ENCODE data around the gene NDUFAB1.

Gene NDUFAB1

GRCh38 chr16:23608194-23608593 lies 12.1 kb upstream of the NDUFAB1 start:
- no peaks in the 10 kb centered on the region for H3K27me3 ChIP-seq (replicated peaks in 2 of 5; ENCODE audit: control insufficient read depth in 4 of 5, insufficient read depth in 5 of 5, low read length in 4 of 5)
- ChIA-PET POLR2A (no interaction called here), CTCF (interaction anchor here (1.2 kb wide), 1 partner anchor 11 kb away, joined by 3 read pairs; no protein-coding TSS in a partner anchor)
- no peaks in the 10 kb centered on the region for H3K4me1 ChIP-seq (ENCODE audit: control extremely low read depth in 1 of 4, control insufficient read depth in 4 of 4, insufficient read depth in 4 of 4, low read length in 3 of 4)
- DNase-seq = no peak
- no peak overlapping the region for H3K4me3 ChIP-seq (ENCODE audit: control insufficient read depth in 1 of 7, extremely low read depth in 1 of 7, insufficient read depth in 4 of 7, low read depth in 2 of 7, low read length in 6 of 7)
- WGBS (ENCODE audit: insufficient coverage) = no CpG with 5 or more reads among the region's 4 CpGs
- peaks cover 9 to 38% (median 25%) of the 10 kb centered on the region in 4 experiments for H3K36me3 ChIP-seq (ENCODE audit: control insufficient read depth in 4 of 4, insufficient read depth in 4 of 4, low read length in 3 of 4)
- no peaks in the 10 kb centered on the region for H3K9me3 ChIP-seq (ENCODE audit: control extremely low read depth in 1 of 5, control insufficient read depth in 4 of 5, insufficient read depth in 2 of 5, low read depth in 1 of 5, low read length in 4 of 5)
- H3K27ac ChIP-seq (ENCODE audit: insufficient read depth in 1 of 2, low read depth in 1 of 2, low read length in 2 of 2, poor library complexity in 1 of 2, severe bottlenecking in 2 of 2) = no peak overlapping the region

GRCh38 chr16:23607726-23608125 lies 11.6 kb upstream of the NDUFAB1 start:
- CTCF ChIA-PET = interaction anchor here (1.2 kb wide), 1 partner anchor 11 kb away, joined by 3 read pairs; no protein-coding TSS in a partner anchor

GRCh38 chr16:23597003-23597756 lies 1.1 kb upstream of the NDUFAB1 start:
- POLR2A ChIA-PET = interaction anchor here (0.5 to 0.9 kb wide), 2 partner anchors 16 to 40 kb away, joined by 3 to 4 read pairs; partner anchors contain the start of gene UBFD1
- 74% methylated on average over 3 of the region's 11 CpGs for WGBS (ENCODE audit: insufficient coverage)
- no peak overlapping the region for H3K4me3 ChIP-seq (ENCODE audit: control insufficient read depth in 1 of 7, extremely low read depth in 1 of 7, insufficient read depth in 4 of 7, low read depth in 2 of 7, low read length in 6 of 7)
- H3K4me1 ChIP-seq (ENCODE audit: control extremely low read depth in 1 of 4, control insufficient read depth in 4 of 4, insufficient read depth in 4 of 4, low read length in 3 of 4) = peaks cover 0 to 15% (median 13%) of the 10 kb centered on the region in 4 experiments
- no peaks in the 10 kb centered on the region for H3K27me3 ChIP-seq (replicated peaks in 2 of 5; ENCODE audit: control insufficient read depth in 4 of 5, insufficient read depth in 5 of 5, low read length in 4 of 5)
- H3K9me3 ChIP-seq (ENCODE audit: control extremely low read depth in 1 of 5, control insufficient read depth in 4 of 5, insufficient read depth in 2 of 5, low read depth in 1 of 5, low read length in 4 of 5) = no peaks in the 10 kb centered on the region
- H3K27ac ChIP-seq (ENCODE audit: insufficient read depth in 1 of 2, low read depth in 1 of 2, low read length in 2 of 2, poor library complexity in 1 of 2, severe bottlenecking in 2 of 2) = peak overlapping the region in 1 of 2 experiments; percentile 93
- CTCF ChIA-PET = interaction anchor here (0.7 to 1.7 kb wide), 14 partner anchors 8 to 80 kb away, joined by 3 to 5 read pairs (median 3); partner anchors contain the start of gene UBFD1
- DNase-seq = peak; percentile 30 to 57 (median 44)
- H3K36me3 ChIP-seq (ENCODE audit: control insufficient read depth in 4 of 4, insufficient read depth in 4 of 4, low read length in 3 of 4) = peaks cover 0 to 28% (median 12%) of the 10 kb centered on the region in 4 experiments

More at GRCh38 chr16:23607726-23608125, 11.6 kb upstream of the NDUFAB1 start:
- Histone ChIP-seq H3K27me3 (replicated peaks in 2 of 5; ENCODE audit: control insufficient read depth in 4 of 5, insufficient read depth in 5 of 5, low read length in 4 of 5) (no peaks in the 10 kb centered on the region), H3K4me1 (ENCODE audit: control extremely low read depth in 1 of 4, control insufficient read depth in 4 of 4, insufficient read depth in 4 of 4, low read length in 3 of 4) (no peaks in the 10 kb centered on the region), H3K36me3 (ENCODE audit: control insufficient read depth in 4 of 4, insufficient read depth in 4 of 4, low read length in 3 of 4) (peaks cover 9 to 38% (median 25%) of the 10 kb centered on the region in 4 experiments), H3K27ac (ENCODE audit: insufficient read depth in 1 of 2, low read depth in 1 of 2, low read length in 2 of 2, poor library complexity in 1 of 2, severe bottlenecking in 2 of 2) (no peak overlapping the region), H3K9me3 (ENCODE audit: control extremely low read depth in 1 of 5, control insufficient read depth in 4 of 5, insufficient read depth in 2 of 5, low read depth in 1 of 5, low read length in 4 of 5) (no peaks in the 10 kb centered on the region), H3K4me3 (ENCODE audit: control insufficient read depth in 1 of 7, extremely low read depth in 1 of 7, insufficient read depth in 4 of 7, low read depth in 2 of 7, low read length in 6 of 7) (no peak overlapping the region)
- POLR2A ChIA-PET = no interaction called here
- no peak for DNase-seq
- 96% methylated on average over 6 of the region's 6 CpGs for WGBS (ENCODE audit: insufficient coverage)

- peaks cover 0 to 15% (median 13%) of the 10 kb centered on the region in 4 experiments for H3K4me1 ChIP-seq (ENCODE audit: control extremely low read depth in 1 of 4, control insufficient read depth in 4 of 4, insufficient read depth in 4 of 4, low read length in 3 of 4)
- CTCF ChIA-PET = no interaction called here
- no peaks in the 10 kb centered on the region for H3K9me3 ChIP-seq (ENCODE audit: control extremely low read depth in 1 of 5, control insufficient read depth in 4 of 5, insufficient read depth in 2 of 5, low read depth in 1 of 5, low read length in 4 of 5)
- peak overlapping the region; percentile 68 to 100 (median 92) for H3K4me3 ChIP-seq (ENCODE audit: control insufficient read depth in 1 of 7, extremely low read depth in 1 of 7, insufficient read depth in 4 of 7, low read depth in 2 of 7, low read length in 6 of 7)
- peak overlapping the region; percentile 80 to 93 for H3K27ac ChIP-seq (ENCODE audit: insufficient read depth in 1 of 2, low read depth in 1 of 2, low read length in 2 of 2, poor library complexity in 1 of 2, severe bottlenecking in 2 of 2)
- DNase-seq = peak in 2 of 3 donors; percentile 6 to 8
- POLR2A ChIA-PET = no interaction called here
- peaks cover 10 to 34% (median 28%) of the 10 kb centered on the region in 4 experiments for H3K36me3 ChIP-seq (ENCODE audit: control insufficient read depth in 4 of 4, insufficient read depth in 4 of 4, low read length in 3 of 4)
- WGBS (ENCODE audit: insufficient coverage) = 27% methylated on average over 31 of the region's 34 CpGs
- no peaks in the 10 kb centered on the region for H3K27me3 ChIP-seq (replicated peaks in 2 of 5; ENCODE audit: control insufficient read depth in 4 of 5, insufficient read depth in 5 of 5, low read length in 4 of 5)
These were observed 718 bp downstream of the NDUFAB1 start for GRCh38 chr16:23595246-23595950.

- H3K9me3 ChIP-seq (ENCODE audit: control extremely low read depth in 1 of 5, control insufficient read depth in 4 of 5, insufficient read depth in 2 of 5, low read depth in 1 of 5, low read length in 4 of 5) = no peaks in the 10 kb centered on the region
- no peak overlapping the region for H3K27ac ChIP-seq (ENCODE audit: insufficient read depth in 1 of 2, low read depth in 1 of 2, low read length in 2 of 2, poor library complexity in 1 of 2, severe bottlenecking in 2 of 2)
- DNase-seq = no peak
- H3K27me3 ChIP-seq (replicated peaks in 2 of 5; ENCODE audit: control insufficient read depth in 4 of 5, insufficient read depth in 5 of 5, low read length in 4 of 5) = no peaks in the 10 kb centered on the region
- POLR2A ChIA-PET = interaction anchor here (0.6 to 0.7 kb wide), 2 partner anchors 60 to 1165 kb away, joined by 3 read pairs; no protein-coding TSS in a partner anchor
- H3K4me3 ChIP-seq (ENCODE audit: control insufficient read depth in 1 of 7, extremely low read depth in 1 of 7, insufficient read depth in 4 of 7, low read depth in 2 of 7, low read length in 6 of 7) = no peak overlapping the region
- CTCF ChIA-PET = no interaction called here
- H3K36me3 ChIP-seq (ENCODE audit: control insufficient read depth in 4 of 4, insufficient read depth in 4 of 4, low read length in 3 of 4) = peaks cover 12 to 43% (median 36%) of the 10 kb centered on the region in 4 experiments
- H3K4me1 ChIP-seq (ENCODE audit: control extremely low read depth in 1 of 4, control insufficient read depth in 4 of 4, insufficient read depth in 4 of 4, low read length in 3 of 4) = peaks cover 0 to 15% (median 13%) of the 10 kb centered on the region in 4 experiments
- WGBS (ENCODE audit: insufficient coverage) = 99% methylated on average over 8 of the region's 12 CpGs
These were observed 1.9 kb downstream of the NDUFAB1 start for GRCh38 chr16:23594186-23594585.

GRCh38 chr16:23590181-23590580 lies 5.9 kb downstream of the NDUFAB1 start:
- Histone ChIP-seq H3K4me3 (ENCODE audit: control insufficient read depth in 1 of 7, extremely low read depth in 1 of 7, insufficient read depth in 4 of 7, low read depth in 2 of 7, low read length in 6 of 7) (no peak overlapping the region), H3K36me3 (ENCODE audit: control insufficient read depth in 4 of 4, insufficient read depth in 4 of 4, low read length in 3 of 4) (peaks cover 12 to 77% (median 56%) of the 10 kb centered on the region in 4 experiments), H3K4me1 (ENCODE audit: control extremely low read depth in 1 of 4, control insufficient read depth in 4 of 4, insufficient read depth in 4 of 4, low read length in 3 of 4) (peaks cover 0 to 7% (median 7%) of the 10 kb centered on the region in 4 experiments), H3K9me3 (ENCODE audit: control extremely low read depth in 1 of 5, control insufficient read depth in 4 of 5, insufficient read depth in 2 of 5, low read depth in 1 of 5, low read length in 4 of 5) (no peaks in the 10 kb centered on the region), H3K27me3 (replicated peaks in 2 of 5; ENCODE audit: control insufficient read depth in 4 of 5, insufficient read depth in 5 of 5, low read length in 4 of 5) (no peaks in the 10 kb centered on the region), H3K27ac (ENCODE audit: insufficient read depth in 1 of 2, low read depth in 1 of 2, low read length in 2 of 2, poor library complexity in 1 of 2, severe bottlenecking in 2 of 2) (no peak overlapping the region)
- no peak for DNase-seq
- CTCF ChIA-PET = no interaction called here
- WGBS (ENCODE audit: insufficient coverage) = 100% methylated on average over 1 of the region's 3 CpGs
- POLR2A ChIA-PET = no interaction called here
